Upper lobe of left lung (tissue), 6 donors: ENCODE data around the gene SFSWAP. TPM values are rescaled to one million over a fixed set of nuclear protein-coding genes. Genes with fewer than 3 reads are reported as not detected.
A peak's percentile ranks its signal among the peaks of the same experiment; 100 is the strongest.

Experiments
- ATAC-seq, 2 donors: fragments of 200-7000 bp; cut with Tn5 transposase; one replicate each; pipeline ENCODE4 v1.9.1; 2022; ENCODE audit warnings: mild to moderate bottlenecking in 2 of 2, moderate library complexity in 2 of 2; ENCODE audit not compliant: low FRiP score in 2 of 2
- DNase-seq, 2 donors: peaks; one replicate each; pipeline ENCODE4 v3.0.0-alpha.2; 2019 to 2020
- H3K27ac ChIP-seq, 4 donors: fragments of 200-600 bp; sonication (generic); one replicate each; pipeline ENCODE4 v1.5.1; 2016 to 2019
- H3K27me3 ChIP-seq, 4 donors: fragments of 200-600 bp; sonication (generic); one replicate each; pipeline ENCODE4 v1.5.1; 2017 to 2019
- H3K36me3 ChIP-seq, 4 donors: fragments of 200-600 bp; sonication (generic); one replicate each; pipeline ENCODE4 v1.5.1; 2016 to 2019
- H3K4me1 ChIP-seq, 4 donors: fragments of 200-600 bp; sonication (generic); one replicate each; pipeline ENCODE4 v1.5.1; 2018 to 2019
- H3K4me3 ChIP-seq, 4 donors: fragments of 200-600 bp; sonication (generic); one replicate each; pipeline ENCODE4 v1.5.1; 2017 to 2019; ENCODE audit warnings: mild to moderate bottlenecking in 2 of 4, moderate library complexity in 1 of 4
- H3K9me3 ChIP-seq, 4 donors: fragments of 200-600 bp; sonication (generic); one replicate each; pipeline ENCODE4 v1.5.1; 2018 to 2019
- EP300 ChIP-seq, 4 donors: sonication (generic); formaldehyde crosslinking; IDR thresholded peaks; one replicate each; pipeline ENCODE4 v1.5.1; 2017; ENCODE audit warnings: antibody characterized with exemption in 4 of 4, control low read depth in 2 of 4
- POLR2A ChIP-seq, 4 donors: fragments of 450-650 bp; IDR thresholded peaks; one replicate each; pipeline ENCODE4 v1.5.1; 2016 to 2017; ENCODE audit warnings: antibody characterized with exemption in 4 of 4, mild to moderate bottlenecking in 2 of 4
- POLR2AphosphoS5 ChIP-seq, 2 donors: sonication (generic); formaldehyde crosslinking; IDR thresholded peaks; one replicate each; pipeline ENCODE4 v1.5.1; 2017; ENCODE audit warnings: antibody characterized with exemption in 2 of 2
- WGBS, 2 donors: methylation state at CpG; one replicate each; pipeline ENCODE4 v1.1.5; 2017 to 2018; 5-methylcytosine and 5-hydroxymethylcytosine counted together
- total RNA-seq, 6 donors: library from RNA; depleted of rRNA in 4 of 6; stranded (reverse); fragments of >200 nt in 4 of 6; gene quantifications; one replicate each; pipeline versions ENCODE4 v1.1.0 to v1.2.1, GENCODE V29; 2016 to 2021
- TF ChIP-seq, protein P1 (sequence below), 6 experiments: fragments of 450-650 bp in 4 of 6; fragments of 200-600 bp in 2 of 6; sonication (generic) in 2 of 6; IDR thresholded peaks; one replicate each; pipeline ENCODE4 v1.5.1; 2016 to 2019; ENCODE audit warnings: antibody characterized with exemption in 6 of 6
- donor health status: DM: no; HTN: no; CAD: no; lungs with moderate emphysema.
- donor health status: DM: no; HTN: yes; CAD: no; lungs with severe emphysema.

SFSWAP gene
- total RNA-seq, 6 donors from 2014 or later, result 33.9 to 136 (median 51.4) TPM

GRCh38 chr12:131840643-131841416, 129.9 kb downstream of the SFSWAP start:
- TF ChIP-seq, protein P1, sequence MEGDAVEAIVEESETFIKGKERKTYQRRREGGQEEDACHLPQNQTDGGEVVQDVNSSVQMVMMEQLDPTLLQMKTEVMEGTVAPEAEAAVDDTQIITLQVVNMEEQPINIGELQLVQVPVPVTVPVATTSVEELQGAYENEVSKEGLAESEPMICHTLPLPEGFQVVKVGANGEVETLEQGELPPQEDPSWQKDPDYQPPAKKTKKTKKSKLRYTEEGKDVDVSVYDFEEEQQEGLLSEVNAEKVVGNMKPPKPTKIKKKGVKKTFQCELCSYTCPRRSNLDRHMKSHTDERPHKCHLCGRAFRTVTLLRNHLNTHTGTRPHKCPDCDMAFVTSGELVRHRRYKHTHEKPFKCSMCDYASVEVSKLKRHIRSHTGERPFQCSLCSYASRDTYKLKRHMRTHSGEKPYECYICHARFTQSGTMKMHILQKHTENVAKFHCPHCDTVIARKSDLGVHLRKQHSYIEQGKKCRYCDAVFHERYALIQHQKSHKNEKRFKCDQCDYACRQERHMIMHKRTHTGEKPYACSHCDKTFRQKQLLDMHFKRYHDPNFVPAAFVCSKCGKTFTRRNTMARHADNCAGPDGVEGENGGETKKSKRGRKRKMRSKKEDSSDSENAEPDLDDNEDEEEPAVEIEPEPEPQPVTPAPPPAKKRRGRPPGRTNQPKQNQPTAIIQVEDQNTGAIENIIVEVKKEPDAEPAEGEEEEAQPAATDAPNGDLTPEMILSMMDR (IDR thresholded peaks at IDR 0.05), result no peak
- no peak for TF ChIP-seq POLR2A (IDR thresholded peaks at IDR 0.05)
- no peak for TF ChIP-seq EP300 (IDR thresholded peaks at IDR 0.05)
- TF ChIP-seq POLR2AphosphoS5 (IDR thresholded peaks at IDR 0.05), result no peak
- WGBS, 2 donors, result 81 to 92% methylated on average over 23 to 31 of the region's 46 CpGs
- no peaks in the 10 kb centered on the region for H3K27me3 ChIP-seq
- no peaks in the 10 kb centered on the region for H3K36me3 ChIP-seq
- no peaks in the 10 kb centered on the region for H3K4me1 ChIP-seq
- no peak overlapping the region for H3K27ac ChIP-seq
- no peak for ATAC-seq
- DNase-seq, result peak in 1 of 2 donors; percentile 74
- H3K4me3 ChIP-seq, result no peak overlapping the region
- no peaks in the 10 kb centered on the region for H3K9me3 ChIP-seq

DNA sequence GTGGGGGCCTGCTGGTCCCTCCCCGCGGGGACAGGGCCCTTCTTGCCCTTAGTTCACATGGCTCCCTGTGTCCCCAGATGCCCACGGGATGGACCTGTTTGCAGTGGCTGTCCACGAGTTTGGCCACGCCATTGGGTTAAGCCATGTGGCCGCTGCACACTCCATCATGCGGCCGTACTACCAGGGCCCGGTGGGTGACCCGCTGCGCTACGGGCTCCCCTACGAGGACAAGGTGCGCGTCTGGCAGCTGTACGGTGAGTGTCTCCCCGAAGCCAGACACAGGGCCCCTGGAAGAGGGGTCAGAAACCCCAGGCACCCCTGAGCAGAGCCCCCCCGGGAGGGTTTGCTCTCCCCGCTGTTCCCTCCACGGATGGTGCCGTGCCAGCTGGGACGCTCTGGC, 130.7 kb downstream of the SFSWAP start:
- TF ChIP-seq EP300 (IDR thresholded peaks at IDR 0.05) (no peak), POLR2A (IDR thresholded peaks at IDR 0.05) (no peak), POLR2AphosphoS5 (IDR thresholded peaks at IDR 0.05) (no peak)
- TF ChIP-seq, protein P1 (IDR thresholded peaks at IDR 0.05), result no peak
- no peaks in the 10 kb centered on the region for H3K27me3 ChIP-seq
- DNase-seq (no peak), ATAC-seq (no peak)
- H3K27ac ChIP-seq, result no peak overlapping the region
- no peaks in the 10 kb centered on the region for H3K4me1 ChIP-seq
- H3K9me3 ChIP-seq, result no peaks in the 10 kb centered on the region
- 96 to 100% methylated on average over 2 to 20 of the region's 22 CpGs for WGBS, 2 donors
- H3K4me3 ChIP-seq, result no peak overlapping the region
- H3K36me3 ChIP-seq, result no peaks in the 10 kb centered on the region

GRCh38 chr12:131842169-131842568, 131.3 kb downstream of the SFSWAP start:
- H3K4me1 ChIP-seq, result no peaks in the 10 kb centered on the region
- no peaks in the 10 kb centered on the region for H3K9me3 ChIP-seq
- no peak overlapping the region for H3K27ac ChIP-seq
- no peaks in the 10 kb centered on the region for H3K27me3 ChIP-seq
- WGBS, 2 donors, result 87 to 91% methylated on average over 15 of the region's 15 CpGs
- TF ChIP-seq POLR2A (IDR thresholded peaks at IDR 0.05) (no peak), EP300 (IDR thresholded peaks at IDR 0.05) (no peak), POLR2AphosphoS5 (IDR thresholded peaks at IDR 0.05) (no peak)
- TF ChIP-seq, protein P1 (IDR thresholded peaks at IDR 0.05), result no peak
- DNase-seq (no peak), ATAC-seq (no peak)
- H3K36me3 ChIP-seq, result no peaks in the 10 kb centered on the region
- H3K4me3 ChIP-seq, result no peak overlapping the region

- Histone ChIP-seq H3K4me3 (no peak overlapping the region), H3K27ac (no peak overlapping the region), H3K36me3 (no peaks in the 10 kb centered on the region), H3K4me1 (no peaks in the 10 kb centered on the region), H3K27me3 (no peaks in the 10 kb centered on the region), H3K9me3 (no peaks in the 10 kb centered on the region)
- ATAC-seq (no peak), DNase-seq (no peak)
- TF ChIP-seq, protein P1 (IDR thresholded peaks at IDR 0.05), result no peak
- TF ChIP-seq EP300 (IDR thresholded peaks at IDR 0.05), result no peak
- no peak for TF ChIP-seq POLR2A (IDR thresholded peaks at IDR 0.05)
- no peak for TF ChIP-seq POLR2AphosphoS5 (IDR thresholded peaks at IDR 0.05)
- WGBS, 2 donors, result 84 to 88% methylated on average over 5 to 11 of the region's 16 CpGs
Observed at GRCh38 chr12:131843527-131843926, 132.6 kb downstream of the SFSWAP start.

DNA sequence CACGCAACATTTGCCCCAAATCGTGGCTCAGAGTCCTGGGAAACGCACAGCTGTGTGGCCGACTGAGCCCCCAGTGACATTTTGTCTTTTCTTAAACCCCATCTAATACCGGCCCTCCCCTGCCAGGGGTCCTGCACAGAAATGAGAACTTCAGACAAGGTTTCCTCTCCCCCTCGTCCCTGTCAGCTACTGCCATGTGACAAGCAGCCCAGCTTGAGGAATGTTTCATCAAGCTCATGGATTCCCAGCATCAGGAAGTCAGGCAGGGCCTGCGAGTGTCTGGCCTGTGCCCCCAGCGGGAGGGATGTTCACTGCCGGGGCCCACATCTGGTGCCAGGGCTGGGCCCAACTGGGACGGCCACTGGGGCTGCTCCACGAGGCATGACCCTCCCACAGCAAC, 133.2 kb downstream of the SFSWAP start:
- Histone ChIP-seq H3K27ac (no peak overlapping the region), H3K36me3 (no peaks in the 10 kb centered on the region)

More for the DNA sequence above, 133.2 kb downstream of the SFSWAP start:
- TF ChIP-seq POLR2AphosphoS5 (IDR thresholded peaks at IDR 0.05) (no peak), EP300 (IDR thresholded peaks at IDR 0.05) (no peak), POLR2A (IDR thresholded peaks at IDR 0.05) (no peak)
- TF ChIP-seq, protein P1 (IDR thresholded peaks at IDR 0.05), result no peak
- DNase-seq, result no peak
- no peaks in the 10 kb centered on the region for H3K27me3 ChIP-seq
- no peaks in the 10 kb centered on the region for H3K4me1 ChIP-seq
- H3K4me3 ChIP-seq, result no peak overlapping the region
- H3K9me3 ChIP-seq, result no peaks in the 10 kb centered on the region
- no peak for ATAC-seq
- WGBS, 2 donors, result 85 to 90% methylated on average over 6 to 11 of the region's 11 CpGs
